HL-60 (cell line): ENCODE measurements around the gene SPATA19.

Source experiments
- DNase-seq, 2 experiments: peaks; one replicate each; pipeline ENCODE4 v3.0.0-alpha.2; 2010 to 2020; ENCODE audit warnings: low read depth in 1 of 2, low spot score in 1 of 2
- H3K27ac ChIP-seq: fragments of 250-450 bp; sonication (Bioruptor Pico); replicated peaks from 2 replicates; pipeline ENCODE4 v1.5.1; 2020; ENCODE audit warnings: mild to moderate bottlenecking, moderate library complexity
- H3K27me3 ChIP-seq: fragments of 250-450 bp; sonication (Bioruptor Pico); 2 replicates; pipeline ENCODE4 v1.5.1; 2021; ENCODE audit warnings: mild to moderate bottlenecking, moderate library complexity; ENCODE audit not compliant: insufficient read depth, poor library complexity, severe bottlenecking
- H3K4me3 ChIP-seq: replicated peaks from 2 replicates; pipeline ENCODE4 v1.5.1; 2011; ENCODE audit warnings: mild to moderate bottlenecking, control low read depth, low read length; ENCODE audit not compliant: insufficient read depth
- GABPA ChIP-seq: IDR thresholded peaks from 2 replicates; pipeline ENCODE4 v1.6.1; 2012; ENCODE audit warnings: low read depth
- POLR2AphosphoS5 ChIP-seq: IDR thresholded peaks from 2 replicates; pipeline ENCODE4 v1.6.1; 2012; ENCODE audit warnings: low read depth
- SPI1 ChIP-seq: IDR thresholded peaks from 2 replicates; pipeline ENCODE4 v1.6.1; 2012; ENCODE audit warnings: low read depth, mild to moderate bottlenecking, borderline replicate concordance
- TF ChIP-seq, protein P1 (sequence below): IDR thresholded peaks from 2 replicates; pipeline ENCODE4 v1.6.1; 2012; ENCODE audit warnings: low read depth; ENCODE audit not compliant: insufficient replicate concordance
- TF ChIP-seq, protein P2 (sequence below): IDR thresholded peaks from one replicate; pipeline ENCODE4 v1.5.1; 2011; ENCODE audit warnings: low read length, control low read depth, inconsistent platforms; ENCODE audit not compliant: insufficient read depth

Gene SPATA19

GRCh38 chr11:133828871-133829270 is 16.4 kb downstream of the SPATA19 start:
- H3K27ac ChIP-seq = no peak overlapping the region
- no peak for DNase-seq
- no peak overlapping the region for H3K4me3 ChIP-seq
- no peaks in the 10 kb centered on the region for H3K27me3 ChIP-seq
- no peak for TF ChIP-seq GABPA
- TF ChIP-seq, protein P1, sequence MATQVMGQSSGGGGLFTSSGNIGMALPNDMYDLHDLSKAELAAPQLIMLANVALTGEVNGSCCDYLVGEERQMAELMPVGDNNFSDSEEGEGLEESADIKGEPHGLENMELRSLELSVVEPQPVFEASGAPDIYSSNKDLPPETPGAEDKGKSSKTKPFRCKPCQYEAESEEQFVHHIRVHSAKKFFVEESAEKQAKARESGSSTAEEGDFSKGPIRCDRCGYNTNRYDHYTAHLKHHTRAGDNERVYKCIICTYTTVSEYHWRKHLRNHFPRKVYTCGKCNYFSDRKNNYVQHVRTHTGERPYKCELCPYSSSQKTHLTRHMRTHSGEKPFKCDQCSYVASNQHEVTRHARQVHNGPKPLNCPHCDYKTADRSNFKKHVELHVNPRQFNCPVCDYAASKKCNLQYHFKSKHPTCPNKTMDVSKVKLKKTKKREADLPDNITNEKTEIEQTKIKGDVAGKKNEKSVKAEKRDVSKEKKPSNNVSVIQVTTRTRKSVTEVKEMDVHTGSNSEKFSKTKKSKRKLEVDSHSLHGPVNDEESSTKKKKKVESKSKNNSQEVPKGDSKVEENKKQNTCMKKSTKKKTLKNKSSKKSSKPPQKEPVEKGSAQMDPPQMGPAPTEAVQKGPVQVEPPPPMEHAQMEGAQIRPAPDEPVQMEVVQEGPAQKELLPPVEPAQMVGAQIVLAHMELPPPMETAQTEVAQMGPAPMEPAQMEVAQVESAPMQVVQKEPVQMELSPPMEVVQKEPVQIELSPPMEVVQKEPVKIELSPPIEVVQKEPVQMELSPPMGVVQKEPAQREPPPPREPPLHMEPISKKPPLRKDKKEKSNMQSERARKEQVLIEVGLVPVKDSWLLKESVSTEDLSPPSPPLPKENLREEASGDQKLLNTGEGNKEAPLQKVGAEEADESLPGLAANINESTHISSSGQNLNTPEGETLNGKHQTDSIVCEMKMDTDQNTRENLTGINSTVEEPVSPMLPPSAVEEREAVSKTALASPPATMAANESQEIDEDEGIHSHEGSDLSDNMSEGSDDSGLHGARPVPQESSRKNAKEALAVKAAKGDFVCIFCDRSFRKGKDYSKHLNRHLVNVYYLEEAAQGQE = no peak
- TF ChIP-seq, protein P2, sequence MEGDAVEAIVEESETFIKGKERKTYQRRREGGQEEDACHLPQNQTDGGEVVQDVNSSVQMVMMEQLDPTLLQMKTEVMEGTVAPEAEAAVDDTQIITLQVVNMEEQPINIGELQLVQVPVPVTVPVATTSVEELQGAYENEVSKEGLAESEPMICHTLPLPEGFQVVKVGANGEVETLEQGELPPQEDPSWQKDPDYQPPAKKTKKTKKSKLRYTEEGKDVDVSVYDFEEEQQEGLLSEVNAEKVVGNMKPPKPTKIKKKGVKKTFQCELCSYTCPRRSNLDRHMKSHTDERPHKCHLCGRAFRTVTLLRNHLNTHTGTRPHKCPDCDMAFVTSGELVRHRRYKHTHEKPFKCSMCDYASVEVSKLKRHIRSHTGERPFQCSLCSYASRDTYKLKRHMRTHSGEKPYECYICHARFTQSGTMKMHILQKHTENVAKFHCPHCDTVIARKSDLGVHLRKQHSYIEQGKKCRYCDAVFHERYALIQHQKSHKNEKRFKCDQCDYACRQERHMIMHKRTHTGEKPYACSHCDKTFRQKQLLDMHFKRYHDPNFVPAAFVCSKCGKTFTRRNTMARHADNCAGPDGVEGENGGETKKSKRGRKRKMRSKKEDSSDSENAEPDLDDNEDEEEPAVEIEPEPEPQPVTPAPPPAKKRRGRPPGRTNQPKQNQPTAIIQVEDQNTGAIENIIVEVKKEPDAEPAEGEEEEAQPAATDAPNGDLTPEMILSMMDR = no peak
- TF ChIP-seq SPI1 = no peak
- no peak for TF ChIP-seq POLR2AphosphoS5

GRCh38 chr11:133827556-133827955 is 17.8 kb downstream of the SPATA19 start:
- Histone ChIP-seq H3K27ac (no peak overlapping the region), H3K4me3 (no peak overlapping the region), H3K27me3 (no peaks in the 10 kb centered on the region)
- no peak for TF ChIP-seq SPI1
- no peak for TF ChIP-seq GABPA
- TF ChIP-seq, protein P2 = no peak
- TF ChIP-seq, protein P1 = no peak
- TF ChIP-seq POLR2AphosphoS5 = no peak
- DNase-seq = no peak

DNA sequence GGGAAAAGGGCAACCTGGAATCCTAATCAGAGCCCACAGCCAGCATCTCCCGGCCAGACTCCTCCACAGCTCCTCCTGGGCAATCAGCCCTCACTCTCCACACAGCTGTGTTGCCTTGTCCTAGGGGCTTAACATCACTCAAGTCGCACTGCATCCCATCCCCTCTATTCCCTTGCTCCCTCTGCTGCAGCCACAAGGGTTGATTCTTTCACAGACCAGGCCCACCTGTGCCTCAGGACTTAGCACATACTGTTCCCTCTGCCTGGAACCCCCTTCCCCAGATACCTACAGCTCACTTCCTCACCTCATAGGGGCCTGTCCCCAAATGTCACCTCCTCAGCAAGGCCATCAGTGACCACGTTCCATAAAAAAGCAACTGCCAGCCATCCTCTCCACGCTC is 18.4 kb downstream of the SPATA19 start:
- H3K27ac ChIP-seq = no peak overlapping the region
- DNase-seq = no peak
- H3K27me3 ChIP-seq = no peaks in the 10 kb centered on the region
- TF ChIP-seq, protein P2 = no peak
- TF ChIP-seq SPI1 = no peak
- TF ChIP-seq, protein P1 = no peak
- TF ChIP-seq GABPA = no peak
- H3K4me3 ChIP-seq = no peak overlapping the region
